Activated CD4-positive, alpha-beta T cell treated with anti-CD3 and anti-CD28 coated beads, Interleukin-2, amount 10 ng/mL, durations not matched to agents 7 days and 5 days (primary cell): Measurements from ENCODE around the gene DAB2IP. TPM values are rescaled to one million over a fixed set of nuclear protein-coding genes. Genes with fewer than 3 reads are reported as not detected.

Experiments used
- CTCF ChIA-PET: fragments of 350-600 bp; sonication (Branson Sonifier 250); formaldehyde crosslinking; loops from one replicate; lab custom pipeline; 2021; ENCODE audit warnings: antibody characterized with exemption; lab: Charles Lee
- POLR2A ChIA-PET: fragments of 350-600 bp; sonication (Branson Sonifier 250); formaldehyde crosslinking; loops from one replicate; lab custom pipeline; 2021; ENCODE audit warnings: antibody characterized with exemption; lab: Charles Lee
- DNase-seq: peaks from one replicate; pipeline ENCODE4 v3.0.0-alpha.2; 2020
- H3K27ac Mint-ChIP-seq: one replicate; pipeline ENCODE4 v1.8.0; 2021; ENCODE audit warnings: mild to moderate bottlenecking, moderate library complexity, mixed read lengths
- H3K27me3 Mint-ChIP-seq: one replicate; pipeline ENCODE4 v1.8.0; 2021; ENCODE audit warnings: mixed read lengths
- H3K36me3 Mint-ChIP-seq: one replicate; pipeline ENCODE4 v1.8.0; 2021; ENCODE audit warnings: low read depth, mixed read lengths
- H3K4me1 Mint-ChIP-seq: one replicate; pipeline ENCODE4 v1.8.0; 2021; ENCODE audit warnings: mixed read lengths
- H3K4me3 Mint-ChIP-seq: one replicate; pipeline ENCODE4 v1.8.0; 2021; ENCODE audit warnings: mild to moderate bottlenecking, moderate library complexity, mixed read lengths
- H3K9me3 Mint-ChIP-seq: one replicate; pipeline ENCODE4 v1.8.0; 2021; ENCODE audit warnings: mixed read lengths
- total RNA-seq, 2 experiments: library from RNA; stranded (reverse); gene quantifications; one replicate each; pipeline ENCODE4 v1.2.3, GENCODE V29; 2021

DAB2IP gene
- total RNA-seq, 2 experiments from 2014 or later: not detected

DNA sequence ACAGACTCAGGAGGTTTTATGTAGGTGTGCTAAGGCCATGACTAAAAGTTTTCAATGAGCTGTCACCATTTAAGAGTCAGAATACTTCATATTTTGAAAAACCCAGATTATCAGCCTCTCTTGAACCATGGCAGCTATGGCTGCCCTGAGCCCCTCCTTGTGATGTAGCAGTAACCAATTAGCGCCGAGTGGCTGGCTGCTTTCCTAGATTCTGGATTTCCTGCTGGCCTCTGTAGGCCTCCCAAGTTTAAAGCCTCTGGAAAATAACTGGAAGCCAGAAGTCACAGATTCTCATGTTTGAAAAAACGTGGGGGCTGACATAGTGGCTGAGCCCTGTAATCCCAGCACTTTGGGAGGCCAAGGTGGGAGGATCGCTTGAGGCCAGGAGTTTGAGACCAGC is 25.5 kb downstream of the DAB2IP start:
- POLR2A ChIA-PET: no interaction called here
- no peak overlapping the region for H3K27ac Mint-ChIP-seq

DNA sequence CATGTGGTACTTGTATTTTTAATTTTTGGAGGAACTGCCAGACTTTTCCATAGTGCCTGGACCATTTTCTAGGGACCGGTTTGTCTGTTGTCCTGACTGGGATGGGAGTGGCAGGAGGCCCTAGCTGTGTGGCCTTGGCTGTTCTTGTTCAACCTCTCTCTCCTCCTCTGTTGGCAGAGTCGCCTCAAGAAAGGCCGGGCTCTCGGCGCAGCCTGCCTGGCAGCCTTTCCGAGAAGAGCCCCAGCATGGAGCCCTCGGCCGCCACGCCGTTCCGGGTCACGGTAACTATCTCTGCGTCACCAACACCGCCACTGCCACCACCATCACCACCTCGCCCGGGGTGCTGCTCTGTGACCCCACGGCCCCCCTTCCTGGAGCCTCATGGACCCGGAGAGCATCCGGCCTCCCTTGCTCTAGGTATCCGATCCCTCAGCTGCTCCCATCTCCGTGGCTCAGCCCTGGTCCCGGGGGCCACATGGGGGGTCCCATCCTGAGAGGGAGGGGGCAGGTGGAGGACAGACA is 27.1 kb downstream of the DAB2IP start:
- Mint-ChIP-seq H3K4me1 (no peaks in the 10 kb centered on the region), H3K36me3 (no peaks in the 10 kb centered on the region), H3K27me3 (peaks cover 3% of the 10 kb centered on the region), H3K4me3 (no peak overlapping the region), H3K27ac (no peak overlapping the region), H3K9me3 (no peaks in the 10 kb centered on the region)
- ChIA-PET CTCF (interaction anchor here (2.7 kb wide), 1 partner anchor 16 kb away, joined by 15 read pairs; no protein-coding TSS in a partner anchor), POLR2A (no interaction called here)
- DNase-seq: no peak

More for the DNA sequence above, 25.5 kb downstream of the DAB2IP start:
- H3K4me1 Mint-ChIP-seq: no peaks in the 10 kb centered on the region
- no peak for DNase-seq
- H3K36me3 Mint-ChIP-seq: no peaks in the 10 kb centered on the region
- H3K27me3 Mint-ChIP-seq: no peaks in the 10 kb centered on the region
- no peaks in the 10 kb centered on the region for H3K9me3 Mint-ChIP-seq
- H3K4me3 Mint-ChIP-seq: no peak overlapping the region
- CTCF ChIA-PET: interaction anchor here (0.8 to 1.2 kb wide), 2 partner anchors 10 to 13 kb away, joined by 3 to 5 read pairs; no protein-coding TSS in a partner anchor

DNA sequence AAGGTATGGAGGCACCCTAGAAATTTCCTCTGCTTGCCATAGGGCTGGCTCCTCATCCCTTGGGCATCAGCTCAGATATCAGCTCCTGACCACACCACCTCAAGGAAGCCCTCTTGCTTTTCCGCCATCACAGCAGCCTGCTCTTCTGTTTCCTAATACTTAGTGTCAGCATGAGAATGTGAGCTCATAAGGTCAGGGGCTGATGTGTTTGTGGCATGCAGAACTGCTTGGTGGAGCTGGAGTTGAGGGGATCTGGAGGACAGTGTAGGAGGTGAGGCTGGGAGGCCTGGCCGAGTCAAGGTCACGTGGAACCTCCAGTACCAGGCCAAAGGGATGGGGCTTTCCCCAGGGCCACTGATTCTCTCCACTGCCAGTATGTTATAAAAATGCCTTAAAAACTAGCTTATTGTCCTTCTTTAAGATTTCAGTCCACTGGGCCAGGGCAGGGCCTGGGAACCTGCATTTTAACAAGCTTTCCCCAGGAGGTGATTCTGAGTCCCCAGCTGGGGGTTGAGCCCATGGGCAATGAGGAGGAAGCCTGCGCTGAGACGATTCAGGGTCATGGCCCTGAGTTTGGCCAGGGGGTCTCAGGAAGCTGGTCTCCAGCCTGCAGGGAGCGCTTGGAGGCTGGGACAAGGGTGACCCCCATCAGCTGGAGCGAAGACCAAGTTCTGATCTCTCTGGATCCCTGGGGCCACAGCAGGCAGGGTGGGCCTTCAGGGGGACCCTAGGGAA is 28.6 kb downstream of the DAB2IP start:
- ChIA-PET POLR2A (no interaction called here), CTCF (interaction anchor here (0.7 to 2.7 kb wide), 4 partner anchors 9 to 106 kb away, joined by 3 to 15 read pairs (median 4); no protein-coding TSS in a partner anchor)
- Mint-ChIP-seq H3K36me3 (no peaks in the 10 kb centered on the region), H3K9me3 (no peaks in the 10 kb centered on the region), H3K4me3 (no peak overlapping the region), H3K4me1 (no peaks in the 10 kb centered on the region), H3K27ac (no peak overlapping the region), H3K27me3 (peaks cover 4% of the 10 kb centered on the region)
- no peak for DNase-seq

DNA sequence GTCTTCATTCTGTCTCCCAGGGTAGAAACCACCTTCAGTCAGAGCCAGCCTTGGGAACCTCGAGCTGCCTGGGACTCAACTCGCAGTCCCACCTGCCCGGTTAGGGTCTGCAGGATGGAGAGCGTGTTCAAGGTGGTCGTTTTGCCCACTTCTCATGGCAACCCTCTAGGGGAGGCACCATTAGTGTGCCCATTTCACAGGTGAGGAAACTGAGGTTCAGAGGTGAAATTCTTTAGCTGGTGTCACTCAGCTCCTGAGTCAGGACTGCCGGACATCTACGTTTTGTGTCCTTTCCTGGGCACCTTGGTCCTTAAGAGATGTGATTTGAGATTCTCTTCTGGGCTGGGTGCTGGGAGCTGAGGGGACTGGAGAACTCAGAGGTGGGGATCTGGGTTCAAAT is 30.0 kb downstream of the DAB2IP start:
- H3K4me1 Mint-ChIP-seq: no peaks in the 10 kb centered on the region
- no peak overlapping the region for H3K27ac Mint-ChIP-seq
- H3K36me3 Mint-ChIP-seq: no peaks in the 10 kb centered on the region
- no peak for DNase-seq
- H3K4me3 Mint-ChIP-seq: no peak overlapping the region
- ChIA-PET POLR2A (interaction anchor here (0.5 to 0.6 kb wide), 2 partner anchors 146 to 473 kb away, joined by 3 to 4 read pairs; no protein-coding TSS in a partner anchor), CTCF (interaction anchor here (2.7 kb wide), 1 partner anchor 14 kb away, joined by 15 read pairs; no protein-coding TSS in a partner anchor)
- no peaks in the 10 kb centered on the region for H3K9me3 Mint-ChIP-seq
- peaks cover 4% of the 10 kb centered on the region for H3K27me3 Mint-ChIP-seq

DNA sequence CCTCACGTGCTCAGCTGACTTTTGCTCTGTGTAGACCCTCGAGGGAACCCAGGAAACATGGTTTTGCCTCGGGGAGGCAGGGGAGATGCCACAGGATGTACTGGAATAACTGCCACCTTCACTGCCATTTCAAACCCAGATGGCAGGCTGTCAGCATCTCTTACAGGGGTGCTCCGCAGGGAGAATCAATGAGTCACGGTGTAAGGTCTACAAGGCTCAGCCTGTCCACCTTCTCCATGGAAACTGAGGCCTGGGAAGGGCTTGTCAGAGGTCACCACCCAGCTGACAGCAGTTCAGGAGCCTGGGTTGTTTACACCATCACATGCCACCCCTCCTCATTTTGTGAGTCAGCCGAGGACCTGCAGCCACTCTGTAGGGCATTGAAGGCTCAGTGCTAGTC is 30.8 kb downstream of the DAB2IP start:
- DNase-seq: no peak
- ChIA-PET POLR2A (no interaction called here), CTCF (no interaction called here)
- Mint-ChIP-seq H3K36me3 (no peaks in the 10 kb centered on the region), H3K4me1 (no peaks in the 10 kb centered on the region), H3K27me3 (peaks cover 4% of the 10 kb centered on the region), H3K9me3 (no peaks in the 10 kb centered on the region), H3K4me3 (no peak overlapping the region), H3K27ac (no peak overlapping the region)

DNA sequence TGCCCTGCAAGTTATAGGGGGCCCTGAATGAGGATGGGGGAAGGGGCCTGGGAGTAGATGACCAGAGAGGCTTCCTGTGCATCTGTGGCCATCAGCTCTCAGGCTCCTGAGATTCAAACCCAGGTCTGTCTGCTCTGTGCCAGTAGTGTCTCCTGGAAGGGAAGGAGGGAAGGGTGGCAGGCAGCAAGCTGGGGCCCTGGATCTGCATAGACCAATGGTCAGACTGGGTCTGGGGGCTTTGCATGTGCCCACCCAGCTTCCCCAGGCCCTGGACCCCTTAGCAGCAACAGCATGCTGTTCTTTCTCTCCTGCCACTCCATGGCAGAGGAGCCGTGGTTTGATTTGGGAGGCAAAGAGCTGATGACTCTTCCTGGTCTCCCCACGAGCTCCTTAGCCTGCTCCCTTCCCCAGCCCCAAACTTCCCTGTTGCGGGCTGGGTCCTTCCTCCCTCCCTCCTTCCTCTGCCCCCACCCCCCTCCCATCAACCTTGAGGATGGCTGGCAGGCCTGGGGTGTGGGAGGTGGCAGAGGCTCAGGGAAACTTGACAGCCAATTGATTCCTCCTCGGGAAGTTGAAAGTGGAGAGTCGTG is 31.6 kb downstream of the DAB2IP start:
- peaks cover 4% of the 10 kb centered on the region for H3K27me3 Mint-ChIP-seq
- no peak overlapping the region for H3K4me3 Mint-ChIP-seq
- CTCF ChIA-PET: no interaction called here
- H3K36me3 Mint-ChIP-seq: no peaks in the 10 kb centered on the region
- H3K4me1 Mint-ChIP-seq: no peaks in the 10 kb centered on the region
- no peak for DNase-seq
- H3K27ac Mint-ChIP-seq: no peak overlapping the region
- H3K9me3 Mint-ChIP-seq: no peaks in the 10 kb centered on the region
- POLR2A ChIA-PET: no interaction called here

DNA sequence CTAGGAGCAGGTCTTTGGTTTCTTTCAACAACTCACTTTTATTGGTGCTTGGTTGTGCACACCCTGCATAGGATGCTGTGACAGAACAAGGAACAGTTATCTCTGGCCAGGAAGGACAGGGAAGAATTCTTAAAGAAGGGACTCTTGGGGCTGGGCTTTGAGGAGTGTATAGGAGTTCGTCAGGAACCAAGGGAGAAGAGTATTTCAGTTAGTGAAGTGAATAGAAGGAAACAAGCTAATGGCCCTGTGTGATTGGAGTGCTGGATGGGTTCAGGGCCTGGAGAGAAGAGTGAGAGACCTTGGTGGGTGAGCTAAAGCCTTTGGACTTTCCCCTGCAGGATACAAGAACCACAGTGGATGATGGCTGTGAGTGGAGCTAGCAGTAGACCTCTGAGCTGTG is 32.2 kb downstream of the DAB2IP start:
- Mint-ChIP-seq H3K27ac (no peak overlapping the region), H3K4me3 (no peak overlapping the region), H3K9me3 (no peaks in the 10 kb centered on the region), H3K4me1 (no peaks in the 10 kb centered on the region), H3K36me3 (no peaks in the 10 kb centered on the region), H3K27me3 (peaks cover 4% of the 10 kb centered on the region)
- ChIA-PET POLR2A (no interaction called here), CTCF (interaction anchor here (1.3 to 1.6 kb wide), 2 partner anchors 12 to 15 kb away, joined by 3 to 4 read pairs; no protein-coding TSS in a partner anchor)
- no peak for DNase-seq

DNA sequence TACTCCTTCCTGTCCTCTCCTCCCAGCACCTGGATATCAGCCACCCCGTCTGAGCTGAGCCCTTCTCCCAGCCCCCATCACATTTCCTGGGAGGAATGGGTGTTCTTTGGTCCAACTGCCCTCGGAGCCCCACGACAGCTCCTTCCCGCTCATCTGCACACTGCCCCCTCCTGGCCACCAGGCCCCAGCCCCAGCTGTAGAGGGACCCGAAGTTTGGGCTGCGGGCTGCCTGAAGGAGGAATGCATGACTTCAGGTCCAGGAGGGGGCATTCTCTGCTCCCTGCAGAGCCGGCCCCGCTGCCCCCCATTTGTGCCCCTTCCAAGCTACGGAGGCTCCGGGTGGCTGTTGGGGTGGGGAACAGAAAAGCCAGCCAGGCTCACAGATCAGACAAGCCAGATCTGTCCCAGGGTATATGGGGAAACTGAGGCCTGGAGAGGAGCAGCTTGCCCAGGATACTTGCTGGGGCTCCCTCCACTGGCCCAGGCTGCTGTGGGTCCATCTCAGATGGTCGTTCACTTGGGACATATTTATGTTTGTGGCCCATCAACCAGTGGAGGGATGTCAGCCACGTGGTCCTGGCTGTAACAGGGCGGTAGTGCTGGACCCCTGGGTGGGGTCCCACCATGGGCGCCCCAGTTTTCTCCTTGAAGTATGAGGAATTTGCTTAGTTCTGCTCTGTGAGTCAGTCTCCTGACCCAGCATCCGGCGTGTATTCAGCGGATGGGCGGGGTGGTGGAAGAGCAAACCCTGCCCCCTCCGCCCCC is 33.1 kb downstream of the DAB2IP start:
- H3K4me3 Mint-ChIP-seq: no peak overlapping the region
- peaks cover 4% of the 10 kb centered on the region for H3K27me3 Mint-ChIP-seq
- no peaks in the 10 kb centered on the region for H3K36me3 Mint-ChIP-seq
- H3K27ac Mint-ChIP-seq: no peak overlapping the region
- DNase-seq: peak; percentile 20
- ChIA-PET CTCF (interaction anchor here (1.0 to 1.6 kb wide), 3 partner anchors 11 to 33 kb away, joined by 3 to 4 read pairs (median 3); no protein-coding TSS in a partner anchor), POLR2A (no interaction called here)
- H3K9me3 Mint-ChIP-seq: no peaks in the 10 kb centered on the region
- no peaks in the 10 kb centered on the region for H3K4me1 Mint-ChIP-seq

DNA sequence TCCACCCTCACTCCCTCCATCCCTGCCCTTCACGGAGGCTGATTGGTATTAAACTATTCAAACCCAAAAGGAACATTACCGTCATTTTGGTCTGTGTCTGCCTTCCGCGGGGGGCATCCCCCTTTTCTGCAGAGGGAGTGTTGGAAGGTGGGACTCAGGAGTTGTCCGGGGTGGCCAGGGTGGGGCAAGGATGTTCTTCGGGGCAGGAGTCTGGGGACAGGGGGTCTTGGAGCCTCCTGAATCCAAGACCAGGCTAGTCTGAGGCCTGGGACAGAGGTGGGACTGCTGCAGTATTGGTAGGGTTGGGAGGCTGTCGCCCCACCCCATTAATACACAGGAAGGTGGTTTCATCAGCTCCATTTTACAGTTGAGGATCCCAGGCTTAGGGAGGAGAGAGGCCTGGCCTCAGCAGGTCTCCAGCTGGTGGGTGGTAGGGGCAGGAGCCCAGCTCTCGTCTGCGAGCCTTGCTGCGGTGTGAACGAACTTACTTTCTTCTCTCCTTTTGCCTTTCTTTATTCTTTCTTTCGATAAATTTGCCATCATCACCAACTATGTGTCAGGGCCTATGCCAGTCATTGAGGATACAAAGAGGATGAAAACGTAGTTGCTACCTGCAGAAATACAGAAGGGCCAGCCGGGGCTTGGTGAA is 33.8 kb downstream of the DAB2IP start:
- CTCF ChIA-PET: interaction anchor here (1.0 to 1.6 kb wide), 2 partner anchors 11 to 33 kb away, joined by 3 read pairs; no protein-coding TSS in a partner anchor
- no peaks in the 10 kb centered on the region for H3K4me1 Mint-ChIP-seq
- POLR2A ChIA-PET: no interaction called here
- no peak for DNase-seq
- H3K4me3 Mint-ChIP-seq: no peak overlapping the region
- peaks cover 4% of the 10 kb centered on the region for H3K27me3 Mint-ChIP-seq
- no peaks in the 10 kb centered on the region for H3K36me3 Mint-ChIP-seq
- H3K9me3 Mint-ChIP-seq: no peaks in the 10 kb centered on the region
- no peak overlapping the region for H3K27ac Mint-ChIP-seq

DNA sequence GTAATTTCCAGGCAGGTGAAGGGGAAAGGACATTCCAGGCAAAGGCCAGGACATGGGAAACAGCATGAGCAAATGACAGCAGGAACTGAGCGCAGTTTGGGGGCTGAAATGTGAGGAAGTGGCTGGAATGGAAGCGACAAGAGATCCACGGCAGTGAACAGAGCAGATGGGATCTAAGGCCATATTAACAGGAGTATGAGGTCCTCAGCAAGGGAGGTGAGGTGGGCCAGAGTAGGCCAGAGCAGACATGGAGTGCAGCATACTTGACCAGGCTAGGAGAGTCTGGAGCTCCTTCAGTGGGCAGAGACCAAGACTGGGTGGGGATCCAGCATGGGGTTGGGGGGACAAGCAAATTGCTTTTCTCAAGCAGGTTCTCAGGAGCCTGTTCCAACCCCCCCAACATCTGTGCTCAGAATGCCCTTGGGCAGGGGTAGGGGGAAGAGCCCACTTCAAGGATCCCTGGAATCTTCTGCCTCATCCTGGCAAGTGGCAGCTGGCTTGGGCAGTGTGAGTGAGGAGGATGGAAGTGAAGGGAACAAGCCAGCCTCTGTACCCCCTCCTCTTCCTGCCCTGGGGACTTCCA is 34.5 kb downstream of the DAB2IP start:
- Mint-ChIP-seq H3K9me3 (no peaks in the 10 kb centered on the region), H3K4me3 (no peak overlapping the region), H3K27me3 (peaks cover 4% of the 10 kb centered on the region), H3K4me1 (no peaks in the 10 kb centered on the region), H3K27ac (no peak overlapping the region), H3K36me3 (no peaks in the 10 kb centered on the region)
- POLR2A ChIA-PET: no interaction called here
- CTCF ChIA-PET: interaction anchor here (1.0 kb wide), 1 partner anchor 34 kb away, joined by 3 read pairs; no protein-coding TSS in a partner anchor
- no peak for DNase-seq

DNA sequence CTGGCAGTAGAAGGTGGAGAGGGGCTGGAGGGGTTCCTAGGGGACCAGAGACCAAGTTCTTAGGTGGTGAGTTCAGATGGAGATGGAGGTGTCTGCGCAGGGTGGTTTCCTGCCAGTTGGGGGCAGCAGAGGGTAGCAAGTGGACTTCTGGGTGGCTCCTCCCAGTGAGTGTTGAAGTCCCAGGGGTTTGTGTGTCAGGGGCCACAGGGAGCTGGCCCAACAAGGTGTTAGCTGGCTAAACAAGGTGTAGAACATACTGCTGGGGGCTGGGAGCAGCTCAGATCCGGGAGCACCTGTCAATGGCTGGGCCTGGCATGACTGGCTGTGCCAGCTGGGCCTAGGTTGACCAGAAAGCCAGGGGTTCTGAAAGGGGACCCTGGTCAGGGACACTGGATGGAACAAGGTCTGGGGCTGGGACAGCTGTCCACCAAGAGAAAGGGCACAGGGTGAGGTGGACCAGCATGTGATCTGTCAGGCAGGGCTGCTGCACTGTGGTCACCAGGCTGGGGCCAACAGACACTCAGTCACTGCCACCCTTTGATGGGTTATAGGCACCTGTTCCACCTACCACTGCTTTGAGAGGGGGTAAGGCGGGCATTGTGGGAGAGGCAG is 35.6 kb downstream of the DAB2IP start:
- CTCF ChIA-PET: interaction anchor here (0.5 to 2.2 kb wide), 6 partner anchors 10 to 316 kb away, joined by 3 to 16 read pairs (median 3); no protein-coding TSS in a partner anchor
- POLR2A ChIA-PET: no interaction called here
- DNase-seq: peak; percentile 75
- Mint-ChIP-seq H3K9me3 (no peaks in the 10 kb centered on the region), H3K4me3 (no peak overlapping the region), H3K36me3 (no peaks in the 10 kb centered on the region), H3K4me1 (no peaks in the 10 kb centered on the region), H3K27me3 (peaks cover 5% of the 10 kb centered on the region), H3K27ac (no peak overlapping the region)
